ENCODE data around the gene KRTAP29-1.

KRTAP29-1 gene

DNA sequence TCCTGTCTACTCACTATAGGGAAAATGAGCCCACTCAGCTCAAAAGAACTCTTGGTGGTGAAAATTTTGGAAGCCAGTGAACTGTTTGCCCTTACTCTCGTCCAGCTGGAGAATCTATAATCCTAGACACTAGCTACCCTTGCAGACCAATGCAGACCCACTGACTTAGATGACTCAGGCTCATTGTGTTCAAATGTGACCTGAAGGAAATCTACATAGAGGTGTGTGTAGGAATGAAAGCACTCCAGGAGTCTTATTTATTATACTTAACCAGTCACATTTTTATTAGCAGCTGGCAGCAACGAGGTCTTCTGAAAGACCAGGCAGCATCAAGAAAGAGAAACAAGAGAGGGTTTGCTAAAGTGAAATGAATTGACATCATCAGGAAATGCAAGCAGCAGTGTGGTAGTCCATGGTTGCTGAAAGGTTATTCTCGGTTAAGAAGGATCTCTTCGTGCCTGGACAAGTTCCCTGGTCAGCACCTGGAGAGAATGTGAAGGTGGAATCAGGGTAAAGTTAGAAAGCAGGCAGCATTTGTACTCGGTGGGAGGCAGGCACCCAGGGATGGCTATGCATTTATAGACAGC lies 1.4 kb downstream of the KRTAP29-1 start:
- POLR2A ChIA-PET = no interaction called here
- CTCF ChIA-PET = no interaction called here

DNA sequence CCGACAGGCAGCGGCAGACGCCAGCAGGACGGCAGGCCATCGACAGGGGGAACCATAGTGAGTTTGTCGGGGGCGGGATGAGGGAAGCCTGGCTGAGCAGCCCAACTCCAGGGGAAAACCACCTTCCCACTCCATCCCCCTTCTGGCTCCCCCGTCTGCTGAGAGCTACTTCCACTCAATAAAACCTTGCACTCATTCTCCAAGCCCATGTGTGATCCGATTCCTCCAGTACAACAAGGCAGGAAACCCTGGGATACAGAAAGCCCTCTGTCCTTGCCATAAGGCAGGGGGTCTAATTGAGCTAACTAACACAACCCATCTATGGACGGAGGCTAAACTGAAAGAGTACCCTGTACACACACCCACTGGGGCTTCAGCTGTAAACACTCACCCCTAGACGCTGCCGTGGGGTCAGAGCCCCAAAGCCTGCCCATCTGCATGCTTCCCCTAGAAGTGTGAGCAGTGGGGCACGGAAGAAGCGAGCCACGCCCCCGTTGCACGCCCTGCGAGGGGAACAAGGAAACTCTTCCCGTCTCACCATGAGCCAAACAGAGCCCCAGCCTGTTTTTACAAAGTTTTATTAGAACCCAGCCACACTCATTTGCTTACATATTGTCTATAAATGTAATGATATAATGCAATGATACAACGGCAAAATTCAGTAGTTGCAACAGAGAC lies 4.1 kb downstream of the KRTAP29-1 start:
- ChIA-PET CTCF (no interaction called here), POLR2A (no interaction called here)
- no peak for DNase-seq (ENCODE audit: extremely low spot score)
- TF ChIP-seq CTCF (IDR thresholded peaks at IDR 0.05; ENCODE audit: control extremely low read depth, extremely low read depth, low read depth, missing control alignments) = no peak

More for the DNA sequence above, 1.4 kb downstream of the KRTAP29-1 start:
- TF ChIP-seq CTCF (IDR thresholded peaks at IDR 0.05; ENCODE audit: control extremely low read depth, extremely low read depth, low read depth, missing control alignments) = no peak
- no peak for DNase-seq (ENCODE audit: extremely low spot score)

GRCh38 chr17:41296846-41297245 lies 5.8 kb downstream of the KRTAP29-1 start:
- ChIA-PET POLR2A (no interaction called here), CTCF (no interaction called here)
- no peak for TF ChIP-seq CTCF (IDR thresholded peaks at IDR 0.05; ENCODE audit: control extremely low read depth, extremely low read depth, low read depth, missing control alignments)
- DNase-seq (ENCODE audit: extremely low spot score) = no peak

- TF ChIP-seq CTCF (IDR thresholded peaks at IDR 0.05; ENCODE audit: control extremely low read depth, extremely low read depth, low read depth, missing control alignments) = no peak
- CTCF ChIA-PET = no interaction called here
- POLR2A ChIA-PET = no interaction called here
- no peak for DNase-seq (ENCODE audit: extremely low spot score)
These were observed 8.6 kb downstream of the KRTAP29-1 start for GRCh38 chr17:41294016-41294415.

DNA sequence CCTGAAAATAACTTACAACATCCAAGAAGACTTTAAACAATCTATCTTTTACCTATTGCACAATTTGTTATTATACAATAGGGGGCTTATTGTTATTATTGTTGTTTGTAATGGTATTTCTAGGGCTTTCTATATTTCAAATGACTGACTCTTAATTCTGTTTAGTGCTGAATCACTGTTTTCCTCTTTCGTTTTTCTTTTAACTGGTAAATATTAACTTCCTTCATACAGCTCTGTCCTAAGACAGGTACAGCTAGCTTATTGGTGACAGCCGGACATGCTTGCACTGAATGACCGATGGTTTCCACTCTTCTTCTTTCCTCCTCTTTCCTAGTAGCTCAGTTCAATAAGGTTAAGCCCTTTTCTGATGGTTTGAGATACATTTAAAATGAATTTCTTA lies 15.6 kb downstream of the KRTAP29-1 start:
- peak; percentile 1 for DNase-seq (ENCODE audit: extremely low spot score)
- TF ChIP-seq CTCF (IDR thresholded peaks at IDR 0.05; ENCODE audit: control extremely low read depth, extremely low read depth, low read depth, missing control alignments) = no peak
- POLR2A ChIA-PET = no interaction called here
- CTCF ChIA-PET = no interaction called here

GRCh38 chr17:41284546-41284945 lies 18.1 kb downstream of the KRTAP29-1 start:
- TF ChIP-seq CTCF (IDR thresholded peaks at IDR 0.05; ENCODE audit: control extremely low read depth, extremely low read depth, low read depth, missing control alignments) = no peak
- CTCF ChIA-PET = no interaction called here
- POLR2A ChIA-PET = no interaction called here
- no peak for DNase-seq (ENCODE audit: extremely low spot score)

Data from GM10248 (cell line).